ENCODE measurements around the gene LY86. TPM values are rescaled to one million over a fixed set of nuclear protein-coding genes. Genes with fewer than 3 reads are reported as not detected.

LY86 gene
- total and polyA plus RNA-seq, 8 donors = 0.16 to 6.1 (median 0.59) TPM; not detected in 1

GRCh38 chr6:6657085-6657819 lies 68.7 kb downstream of the LY86 start:
- ATAC-seq = no peak
- 79% methylated on average over 8 of the region's 8 CpGs for WGBS, 2 donors
- no peaks in the 10 kb centered on the region for H3K36me3 ChIP-seq

DNA sequence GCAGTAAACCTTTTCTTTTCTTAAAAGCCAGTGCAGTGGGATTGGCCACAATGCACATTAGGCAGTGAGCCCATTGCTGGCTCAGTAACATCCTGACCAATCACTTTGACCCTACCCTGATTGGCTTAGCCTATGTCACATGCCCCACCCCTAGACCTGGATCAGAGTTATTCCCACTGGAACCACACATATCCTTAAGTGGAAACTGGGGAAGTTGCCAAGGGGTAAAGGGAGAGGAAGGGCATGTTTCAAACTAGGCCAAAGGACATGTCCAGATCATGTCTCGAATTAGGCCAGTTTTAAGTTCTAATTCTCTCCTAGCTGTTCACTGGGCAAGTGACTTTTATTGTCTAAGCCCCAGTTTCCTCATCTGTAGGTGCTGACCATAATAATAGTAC lies 69.3 kb downstream of the LY86 start:
- H3K36me3 ChIP-seq = no peaks in the 10 kb centered on the region
- H3K4me3 ChIP-seq = no peak overlapping the region
- no peak for DNase-seq
- H3K27ac ChIP-seq = no peak overlapping the region
- H3K9me3 ChIP-seq = no peaks in the 10 kb centered on the region
- FAIRE-seq = no peak
- 84 to 88% methylated on average over 1 of the region's 1 CpG for WGBS, 2 donors
- H3K4me1 ChIP-seq = no peaks in the 10 kb centered on the region
- TF ChIP-seq, protein P1, sequence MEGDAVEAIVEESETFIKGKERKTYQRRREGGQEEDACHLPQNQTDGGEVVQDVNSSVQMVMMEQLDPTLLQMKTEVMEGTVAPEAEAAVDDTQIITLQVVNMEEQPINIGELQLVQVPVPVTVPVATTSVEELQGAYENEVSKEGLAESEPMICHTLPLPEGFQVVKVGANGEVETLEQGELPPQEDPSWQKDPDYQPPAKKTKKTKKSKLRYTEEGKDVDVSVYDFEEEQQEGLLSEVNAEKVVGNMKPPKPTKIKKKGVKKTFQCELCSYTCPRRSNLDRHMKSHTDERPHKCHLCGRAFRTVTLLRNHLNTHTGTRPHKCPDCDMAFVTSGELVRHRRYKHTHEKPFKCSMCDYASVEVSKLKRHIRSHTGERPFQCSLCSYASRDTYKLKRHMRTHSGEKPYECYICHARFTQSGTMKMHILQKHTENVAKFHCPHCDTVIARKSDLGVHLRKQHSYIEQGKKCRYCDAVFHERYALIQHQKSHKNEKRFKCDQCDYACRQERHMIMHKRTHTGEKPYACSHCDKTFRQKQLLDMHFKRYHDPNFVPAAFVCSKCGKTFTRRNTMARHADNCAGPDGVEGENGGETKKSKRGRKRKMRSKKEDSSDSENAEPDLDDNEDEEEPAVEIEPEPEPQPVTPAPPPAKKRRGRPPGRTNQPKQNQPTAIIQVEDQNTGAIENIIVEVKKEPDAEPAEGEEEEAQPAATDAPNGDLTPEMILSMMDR (IDR thresholded peaks at IDR 0.05) = no peak
- ATAC-seq = no peak
- no peaks in the 10 kb centered on the region for H3K27me3 ChIP-seq
- intact Hi-C loops (cut with DNase I) = no loop called here

More at GRCh38 chr6:6657085-6657819, 68.7 kb downstream of the LY86 start:
- TF ChIP-seq, protein P1 (IDR thresholded peaks at IDR 0.05) = no peak
- H3K4me1 ChIP-seq = no peaks in the 10 kb centered on the region
- no peak overlapping the region for H3K4me3 ChIP-seq
- no peaks in the 10 kb centered on the region for H3K9me3 ChIP-seq
- H3K27me3 ChIP-seq = no peaks in the 10 kb centered on the region
- DNase-seq = no peak
- FAIRE-seq = no peak
- no peak overlapping the region for H3K27ac ChIP-seq
- intact Hi-C loops (cut with DNase I) = no loop called here

DNA sequence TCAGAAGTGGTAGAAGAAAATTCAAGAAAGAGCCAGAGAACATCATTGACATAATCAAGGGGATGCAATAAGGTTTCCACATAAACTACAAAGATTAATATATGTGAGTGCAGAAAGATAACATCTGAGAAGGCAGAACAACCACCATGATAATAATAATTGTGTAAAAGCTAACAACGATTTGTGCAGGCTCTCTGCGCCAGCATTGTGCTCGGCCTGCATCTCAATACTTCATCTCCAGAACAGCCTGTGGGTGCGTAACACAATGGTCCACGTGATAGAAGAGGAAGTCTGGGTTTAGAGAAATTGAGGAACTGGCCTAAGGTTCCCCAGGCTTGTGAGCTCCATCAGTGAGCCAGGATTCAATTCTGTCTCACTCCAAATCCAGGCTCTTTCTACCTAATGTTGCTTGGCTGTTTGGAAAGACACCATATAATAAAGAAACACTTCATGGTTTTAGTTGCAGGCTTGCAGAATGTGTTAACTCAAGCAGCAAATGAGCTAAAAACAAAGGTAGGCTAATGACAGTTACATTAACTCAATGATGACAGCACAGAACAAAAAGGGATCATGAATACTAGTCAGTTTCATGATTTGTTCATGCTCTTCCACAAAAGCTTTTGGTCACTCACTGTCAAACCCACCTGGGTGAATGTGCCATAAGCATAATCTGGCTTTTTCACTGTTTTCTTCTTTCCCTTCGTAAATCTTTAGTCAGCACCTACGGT lies 71.2 kb downstream of the LY86 start:
- WGBS, 2 donors = 67 to 74% methylated on average over 7 of the region's 7 CpGs
- ATAC-seq (peak in 2 of 4 donors; percentile 63 to 74), FAIRE-seq (no peak), DNase-seq (no peak)
- intact Hi-C loops (cut with DNase I) = no loop called here
- H3K27me3 ChIP-seq = no peaks in the 10 kb centered on the region
- no peaks in the 10 kb centered on the region for H3K4me1 ChIP-seq
- no peak overlapping the region for H3K4me3 ChIP-seq
- no peaks in the 10 kb centered on the region for H3K36me3 ChIP-seq
- peak overlapping the region in 2 of 4 donors; percentile 22 to 30 for H3K27ac ChIP-seq
- H3K9me3 ChIP-seq = no peaks in the 10 kb centered on the region
- TF ChIP-seq, protein P1 (IDR thresholded peaks at IDR 0.05) = no peak

DNA sequence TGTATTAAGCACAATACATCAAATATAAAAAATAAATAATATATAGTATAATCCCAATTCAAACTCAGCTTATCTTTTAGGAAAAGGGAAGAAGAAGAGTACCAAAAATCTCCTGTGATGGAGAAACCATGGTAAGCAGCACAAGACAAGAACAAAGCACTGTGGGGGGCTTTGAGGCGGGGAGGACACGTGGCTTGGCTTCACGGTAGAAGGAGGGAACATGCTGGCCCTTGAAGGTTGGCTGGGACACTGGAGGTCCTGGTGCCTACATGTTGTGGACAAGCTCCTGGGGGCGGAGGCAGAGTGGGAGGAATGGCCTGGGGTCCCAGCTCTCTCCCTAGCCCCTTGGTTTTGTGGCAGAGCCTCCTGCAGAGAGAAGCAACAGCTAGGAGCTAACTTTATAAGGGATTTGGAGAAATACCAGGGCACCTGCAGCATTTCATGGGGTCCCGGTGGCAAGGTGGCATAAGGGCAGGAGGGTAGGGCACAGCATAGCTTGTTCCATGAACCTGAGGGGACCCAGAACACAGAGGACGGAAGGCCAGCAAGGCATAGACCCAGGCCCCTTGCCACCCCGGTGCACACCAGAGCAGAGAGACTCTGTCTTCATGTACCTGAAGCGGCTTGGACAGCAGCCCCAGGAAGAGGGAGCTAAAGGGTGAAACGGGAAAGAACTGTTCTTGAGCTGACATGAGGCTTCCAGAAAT lies 72.0 kb downstream of the LY86 start:
- TF ChIP-seq, protein P1 (IDR thresholded peaks at IDR 0.05) = no peak

More for the DNA sequence above, 72.0 kb downstream of the LY86 start:
- 85 to 92% methylated on average over 9 of the region's 9 CpGs for WGBS, 2 donors
- Histone ChIP-seq H3K4me3 (no peak overlapping the region), H3K27ac (peak overlapping the region in 2 of 4 donors; percentile 22 to 30), H3K27me3 (no peaks in the 10 kb centered on the region), H3K9me3 (no peaks in the 10 kb centered on the region), H3K36me3 (no peaks in the 10 kb centered on the region), H3K4me1 (no peaks in the 10 kb centered on the region)
- FAIRE-seq (no peak), DNase-seq (no peak), ATAC-seq (peak in 1 of 4 donors; percentile 21)
- intact Hi-C loops (cut with DNase I) = no loop called here

Data from pancreas (tissue), 10 donors.